K562 (cell line): ENCODE results near the gene DNAH5. TPM values are rescaled to one million over a fixed set of nuclear protein-coding genes. Genes with fewer than 3 reads are reported as not detected.
A peak's percentile ranks its signal among the peaks of the same experiment; 100 is the strongest.

Experiments used
- ATAC-seq: fragments of 200-7000 bp; cut with Tn5 transposase; 3 replicates; pipeline ENCODE4 v1.9.1; 2020; ENCODE audit warnings: moderate library complexity
- BruUV-seq: library from RNA; stranded (reverse); fragments of 400-500 nt; replicated peaks from 2 replicates; lab custom pipeline; 2021; lab: Mats Ljungman, UMichigan
- CTCF ChIA-PET: fragments of 300-600 bp; formaldehyde crosslinking; extraction: SDS; loops from one replicate; lab custom pipeline; 2021; ENCODE audit warnings: low intra/inter-chr PET ratio; lab: Yijun Ruan, JAX
- POLR2A ChIA-PET: fragments of 300-600, 350-650 bp; sonication (Branson Sonifier 250); formaldehyde crosslinking; extraction: SDS; loops from one replicate; lab custom pipeline; 2021; ENCODE audit warnings: antibody characterized with exemption, inconsistent platforms; lab: Yijun Ruan, JAX
- DNase-seq, 4 experiments: peaks; one replicate each; pipeline versions ENCODE4 v3.0.0 to v3.0.0-alpha.2; 2011 to 2018; ENCODE audit warnings: low spot score in 3 of 4, mixed read lengths in 3 of 4; ENCODE audit errors: extremely low read depth in 1 of 4
- FAIRE-seq: peaks from 2 replicates; lab custom pipeline; 2011; peaks lifted over from hg19 to GRCh38; lab: Jason Lieb, UNC
- H2AFZ ChIP-seq: 2 replicates; pipeline ENCODE4 v1.6.0; 2011; ENCODE audit warnings: low read depth, low read length, control low read depth, inconsistent platforms
- H3K27ac ChIP-seq: fragments of 200-600 bp; 3 replicates; pipeline ENCODE4 v1.8.0; 2011; ENCODE audit warnings: low read depth, mild to moderate bottlenecking, control low read depth, inconsistent platforms, low read length, moderate library complexity, mixed read lengths; ENCODE audit errors: extremely low read depth
- H3K27me3 ChIP-seq, 2 experiments: fragments of 300-600 bp in 1 of 2; 2 replicates in 1 of 2; 3 replicates in 1 of 2; pipeline versions ENCODE4 v1.6.0 to v1.8.0; 2011; ENCODE audit warnings: inconsistent platforms in 2 of 2, low read length in 2 of 2, mild to moderate bottlenecking in 1 of 2, mixed read lengths in 1 of 2, moderate library complexity in 1 of 2; ENCODE audit not compliant: control insufficient read depth in 2 of 2, insufficient read depth in 2 of 2
- H3K36me3 ChIP-seq: fragments of 300-600 bp; 3 replicates; pipeline ENCODE4 v1.8.0; 2011; ENCODE audit warnings: mild to moderate bottlenecking, low read length, inconsistent platforms; ENCODE audit not compliant: control insufficient read depth, insufficient read depth
- H3K4me1 ChIP-seq, 2 experiments: fragments of 200-600 bp in 1 of 2; replicated peaks in 1 of 2; 2 replicates in 1 of 2; 3 replicates in 1 of 2; pipeline versions ENCODE4 v1.5.1 to v1.8.0; 2011; ENCODE audit warnings: inconsistent platforms in 2 of 2, low read length in 2 of 2, mild to moderate bottlenecking in 1 of 2, mixed read lengths in 1 of 2, moderate library complexity in 1 of 2; ENCODE audit not compliant: control insufficient read depth in 2 of 2, insufficient read depth in 2 of 2
- H3K4me2 ChIP-seq: 2 replicates; pipeline ENCODE4 v1.6.1; 2011; ENCODE audit warnings: low read length, control low read depth, inconsistent platforms, mixed read lengths; ENCODE audit not compliant: insufficient read depth
- H3K4me3 ChIP-seq: fragments of 200-600 bp; sonication (generic), shearing (Covaris generic); 2 replicates; pipeline ENCODE4 v1.5.1; 2016; ENCODE audit warnings: control low read depth, inconsistent platforms
- H3K79me2 ChIP-seq: fragments of 200-600 bp; 3 replicates; pipeline ENCODE4 v1.8.0; 2011; ENCODE audit warnings: low read length, inconsistent platforms; ENCODE audit not compliant: control insufficient read depth, insufficient read depth
- H3K9ac ChIP-seq, 2 experiments: 2 replicates each; pipeline versions ENCODE4 v1.6.0 to v1.6.1; 2011; ENCODE audit warnings: low read depth in 2 of 2, low read length in 2 of 2, control low read depth in 1 of 2, inconsistent platforms in 1 of 2, mild to moderate bottlenecking in 1 of 2, mixed read lengths in 1 of 2; ENCODE audit not compliant: insufficient read depth in 1 of 2
- H3K9me1 ChIP-seq: one replicate; pipeline ENCODE4 v1.6.0; 2011; ENCODE audit warnings: inconsistent platforms, mild to moderate bottlenecking, low read length, moderate library complexity; ENCODE audit not compliant: control insufficient read depth, insufficient read depth
- H3K9me3 ChIP-seq: replicated peaks from 2 replicates; pipeline ENCODE4 v1.5.1; 2011; ENCODE audit warnings: low read depth, low read length, inconsistent platforms; ENCODE audit not compliant: control insufficient read depth, insufficient read depth
- H4K20me1 ChIP-seq: replicated peaks from 2 replicates; pipeline ENCODE4 v1.6.1; 2011; ENCODE audit warnings: low read length, inconsistent platforms, mixed read lengths; ENCODE audit not compliant: control insufficient read depth, insufficient read depth
- NFRKB ChIP-seq: fragments of 450-650 bp; IDR thresholded peaks from 2 replicates; pipeline ENCODE4 v1.6.1; 2016; ENCODE audit warnings: low read depth
- RBM17 ChIP-seq: fragments of 200-400 bp; formaldehyde crosslinking; IDR thresholded peaks from 2 replicates; pipeline ENCODE4 v1.6.1; 2017; ENCODE audit warnings: low read depth, mild to moderate bottlenecking, low read length, borderline replicate concordance
- RERE ChIP-seq: sonication (generic); formaldehyde crosslinking; IDR thresholded peaks from 2 replicates; pipeline ENCODE4 v1.8.0; 2023; ENCODE audit warnings: missing genetic modification reagents, mild to moderate bottlenecking, borderline replicate concordance
- REST ChIP-seq, 2 experiments: fragments of 450-650 bp; formaldehyde crosslinking in 1 of 2; IDR thresholded peaks; 2 replicates each; pipeline versions ENCODE4 v1.4.0 to v1.6.1; 2014 to 2020; ENCODE audit warnings: mild to moderate bottlenecking in 2 of 2, borderline replicate concordance in 1 of 2, low read depth in 1 of 2
- SNIP1 ChIP-seq: fragments of 450-650 bp; IDR thresholded peaks from 2 replicates; pipeline ENCODE4 v1.7.1; 2017; ENCODE audit warnings: low read depth, mild to moderate bottlenecking
- ZNF184 ChIP-seq: sonication (generic); formaldehyde crosslinking; IDR thresholded peaks from 2 replicates; pipeline ENCODE4 v1.5.0; 2020; ENCODE audit warnings: missing genetic modification reagents
- ZNF384 ChIP-seq: IDR thresholded peaks from 2 replicates; pipeline ENCODE4 v1.6.1; 2012; ENCODE audit warnings: low read depth, low read length, improper control_type of control experiment
- ZNF507 ChIP-seq: conservative IDR thresholded peaks from 2 replicates; pipeline ENCODE4 v1.6.1; 2017; ENCODE audit warnings: missing genetic modification characterization, missing compliant biosample characterization
- WGBS: fragments of 100-300 bp; shearing (Covaris generic); methylation state at CpG from one replicate; pipeline ENCODE4 v1.1.6; 2016; ENCODE audit warnings: low coverage, mixed read lengths; ENCODE audit not compliant: insufficient coverage; ENCODE audit errors: missing lambda C conversion rate; 5-methylcytosine and 5-hydroxymethylcytosine counted together
- in situ Hi-C: fragments of 300-500 bp; cut with MboI; formaldehyde crosslinking; loops from 4 replicates; pipeline ENCODE4 v1.15.0; 2018; ENCODE audit warnings: inconsistent platforms, mixed read lengths
- intact Hi-C: fragments of 100-400 bp; cut with micrococcal nuclease; formaldehyde crosslinking; loops from 2 replicates; pipeline ENCODE4 v1.14.2; 2022
- polyA plus RNA-seq, 8 experiments: library from polyadenylated mRNA; depleted of rRNA in 4 of 8; stranded (reverse) in 5 of 8; unstranded in 3 of 8; fragments of >200 nt; fragmentation: Nextera tagmentation in 2 of 8; fragmentation: Illumina TruSeq in 1 of 8; extraction: Ambion mirVana in 2 of 8; extraction: Trizol in 1 of 8; gene quantifications; 2 replicates each; pipeline versions ENCODE4 v1.2.1 to v1.2.3, GENCODE V29; 2011 to 2014; ENCODE audit warnings: inconsistent platforms in 1 of 8, missing spikeins in 1 of 8
- total RNA-seq, 7 experiments: library from RNA; depleted of rRNA in 6 of 7; stranded (reverse); fragments of >200 nt in 6 of 7; fragmentation: Illumina TruSeq in 2 of 7; extraction: Trizol in 2 of 7; gene quantifications; 2 replicates each; pipeline versions ENCODE4 v1.2.1 to v1.2.3, GENCODE V29; 2011 to 2021; ENCODE audit warnings: low replicate concordance in 1 of 7

DNAH5 gene
- total and polyA plus RNA-seq, 9 of the 15 experiments (the other 6 are each of a cell fraction or from before 2014, with no cell fraction given): 0.03 TPM; not detected in 8

GRCh38 chr5:13987843-13988464 is 43.5 kb upstream of the DNAH5 start:
- Histone ChIP-seq H3K79me2 (no peaks in the 10 kb centered on the region), H3K4me2 (no peak overlapping the region), H3K27me3 (peaks cover 0 to 4% of the 10 kb centered on the region in 2 experiments; a peak in 1 of 5 replicates), H4K20me1 (no peaks in the 10 kb centered on the region), H3K36me3 (no peaks in the 10 kb centered on the region), H3K4me1 (no peaks in the 10 kb centered on the region), H3K9me3 (no peaks in the 10 kb centered on the region), H3K9me1 (no peaks in the 10 kb centered on the region), H3K27ac (no peak overlapping the region), H3K4me3 (no peak overlapping the region), H3K9ac (no peak overlapping the region), H2AFZ (no peak overlapping the region)
- intact Hi-C loops: loop anchor here (1.0 to 10.0 kb wide), 5 partner anchors 117 to 1024 kb away; no protein-coding TSS in a partner anchor
- ATAC-seq (peak; percentile 85), DNase-seq (peak; percentile 66 to 78 (median 74)), FAIRE-seq (peak; percentile 92)
- in situ Hi-C loops: loop anchor here (10.0 to 25.0 kb wide), 3 partner anchors 367 to 1024 kb away; no protein-coding TSS in a partner anchor
- WGBS: 2% methylated on average over 7 of the region's 7 CpGs
- POLR2A ChIA-PET: no interaction called here
- no TSS peak for BruUV-seq
- CTCF ChIA-PET: interaction anchor here (1.1 to 1.6 kb wide), 4 partner anchors 376 to 1015 kb away, joined by 3 to 17 read pairs (median 6); no protein-coding TSS in a partner anchor
- TF ChIP-seq RBM17 (no peak), REST (IDR thresholded peaks at IDR 0.05; ENCODE audit: borderline replicate concordance) (peak; percentile 70), REST (CRISPR knock-in tag; IDR thresholded peaks at IDR 0.05; ENCODE audit: low read depth) (no peak), SNIP1 (no peak), NFRKB (no peak), ZNF184 (CRISPR knock-in tag) (no peak), ZNF384 (no peak), RERE (CRISPR knock-in tag) (no peak), ZNF507 (tag) (no peak)
